Nephron (organoid): ENCODE data around the gene CNGA3.
"Not testable (repeated sequence)": the region's sequence is repeated elsewhere in the genome, so short reads cannot be mapped to it uniquely, and the experiment has no call there.

ENCODE experiments used
- H3K27ac Mint-ChIP-seq, 3 experiments: 2 replicates each; pipeline ENCODE4 v1.8.0; 2020; ENCODE audit warnings: mixed read lengths in 3 of 3, mild to moderate bottlenecking in 2 of 3, moderate library complexity in 1 of 3
- H3K27me3 Mint-ChIP-seq: 2 replicates; pipeline ENCODE4 v1.8.0; 2021; ENCODE audit warnings: low read depth, mild to moderate bottlenecking, moderate library complexity, mixed read lengths
- H3K36me3 Mint-ChIP-seq: 2 replicates; pipeline ENCODE4 v1.8.0; 2020; ENCODE audit warnings: low read depth, mixed read lengths
- H3K4me1 Mint-ChIP-seq: 2 replicates; pipeline ENCODE4 v1.8.0; 2020; ENCODE audit warnings: mixed read lengths
- H3K4me3 Mint-ChIP-seq, 3 experiments: 2 replicates each; pipeline ENCODE4 v1.8.0; 2020; ENCODE audit warnings: mild to moderate bottlenecking in 3 of 3, mixed read lengths in 3 of 3, moderate library complexity in 2 of 3
- H3K9me3 Mint-ChIP-seq: 2 replicates; pipeline ENCODE4 v1.8.0; 2020; ENCODE audit warnings: mixed read lengths
- CTCF ChIP-seq, 3 experiments: fragments of 200-600 bp; sonication (generic); IDR thresholded peaks; one replicate each; pipeline ENCODE4 v1.5.0; 2021; ENCODE audit warnings: antibody characterized with exemption in 3 of 3; ENCODE audit not compliant: unreplicated experiment in 3 of 3

Gene CNGA3

GRCh38 chr2:98412751-98413458 lies 66.6 kb downstream of the CNGA3 start:
- Mint-ChIP-seq H3K36me3 (peaks cover 3% of the 10 kb centered on the region), H3K27ac (no peak overlapping the region), H3K9me3 (peaks cover 11% of the 10 kb centered on the region), H3K4me1 (peaks cover 6% of the 10 kb centered on the region), H3K27me3 (no peaks in the 10 kb centered on the region), H3K4me3 (no peak overlapping the region)
- peak; percentile 54 to 64 (median 59) for TF ChIP-seq CTCF (IDR thresholded peaks at IDR 0.05; ENCODE audit: unreplicated experiment in 3 of 3)

DNA sequence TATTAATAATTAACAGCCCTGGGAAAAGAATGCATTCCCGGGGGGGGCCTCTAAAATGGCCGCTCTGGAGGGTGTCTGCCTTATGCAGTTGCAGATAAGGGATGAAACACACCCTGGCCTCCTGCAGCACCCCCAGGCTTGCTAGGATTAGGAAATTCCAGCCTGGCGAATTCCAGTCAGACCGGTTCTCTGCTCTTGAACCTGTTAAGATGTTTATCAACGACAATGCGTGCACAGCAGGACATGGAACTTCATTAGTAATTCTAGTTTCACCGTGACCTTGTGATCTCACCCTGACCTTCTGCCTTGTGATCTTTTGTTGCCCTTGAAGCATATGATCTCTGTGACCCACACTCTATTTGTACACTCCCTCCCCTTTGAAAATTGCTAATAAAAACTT lies 68.0 kb downstream of the CNGA3 start:
- not testable (repeated sequence) for H3K4me3 Mint-ChIP-seq, H3K27ac Mint-ChIP-seq, H3K27me3 Mint-ChIP-seq, H3K4me1 Mint-ChIP-seq, H3K36me3 Mint-ChIP-seq
- peaks cover 13% of the 10 kb centered on the region for H3K9me3 Mint-ChIP-seq

- not testable (repeated sequence) for H3K36me3 Mint-ChIP-seq, H3K27me3 Mint-ChIP-seq, H3K27ac Mint-ChIP-seq, H3K4me3 Mint-ChIP-seq, H3K4me1 Mint-ChIP-seq
- H3K9me3 Mint-ChIP-seq, result peaks cover 14% of the 10 kb centered on the region
Observed at GRCh38 chr2:98415719-98416248, 69.5 kb downstream of the CNGA3 start.

DNA sequence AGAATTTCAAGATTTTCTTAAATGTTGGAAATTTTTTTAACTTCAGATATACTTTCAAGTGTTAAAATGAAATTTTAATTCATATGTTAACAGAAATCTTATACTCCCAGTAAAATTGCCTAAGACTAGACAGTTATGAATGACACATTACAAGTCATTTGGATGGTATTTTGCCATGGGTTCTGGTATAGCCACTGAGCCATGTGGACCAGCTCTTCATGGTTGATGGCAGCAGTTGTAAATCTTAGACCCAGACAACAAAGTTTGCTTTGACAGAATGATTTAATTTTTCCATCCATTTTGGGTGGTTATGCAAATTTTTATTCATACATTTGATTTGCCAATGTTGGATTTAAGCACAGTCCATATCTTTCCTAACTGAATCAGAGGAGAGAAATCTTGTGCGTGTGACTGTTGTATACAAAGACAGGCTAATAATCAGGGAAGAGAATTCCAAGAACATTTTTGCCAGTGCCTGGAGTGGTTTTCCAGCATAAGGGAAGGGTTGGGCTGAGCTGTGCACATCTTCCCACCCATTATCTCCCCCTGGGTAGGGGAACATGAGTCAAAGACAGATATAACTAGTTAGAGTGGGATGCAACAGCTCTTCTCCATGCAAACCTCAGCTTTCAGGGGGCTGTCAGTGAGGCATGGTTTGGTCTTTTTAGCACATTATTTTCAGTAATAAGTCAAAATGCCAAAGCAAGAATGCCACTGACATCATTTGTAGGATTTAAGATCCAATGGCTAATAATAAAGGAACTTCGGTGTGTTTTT lies 70.3 kb downstream of the CNGA3 start:
- H3K9me3 Mint-ChIP-seq, result peaks cover 18% of the 10 kb centered on the region
- no peak overlapping the region for H3K4me3 Mint-ChIP-seq
- peaks cover 6% of the 10 kb centered on the region for H3K4me1 Mint-ChIP-seq
- no peak overlapping the region for H3K27ac Mint-ChIP-seq
- H3K27me3 Mint-ChIP-seq, result no peaks in the 10 kb centered on the region
- peaks cover 3% of the 10 kb centered on the region for H3K36me3 Mint-ChIP-seq
- no peak for TF ChIP-seq CTCF (IDR thresholded peaks at IDR 0.05; ENCODE audit: unreplicated experiment in 3 of 3)

DNA sequence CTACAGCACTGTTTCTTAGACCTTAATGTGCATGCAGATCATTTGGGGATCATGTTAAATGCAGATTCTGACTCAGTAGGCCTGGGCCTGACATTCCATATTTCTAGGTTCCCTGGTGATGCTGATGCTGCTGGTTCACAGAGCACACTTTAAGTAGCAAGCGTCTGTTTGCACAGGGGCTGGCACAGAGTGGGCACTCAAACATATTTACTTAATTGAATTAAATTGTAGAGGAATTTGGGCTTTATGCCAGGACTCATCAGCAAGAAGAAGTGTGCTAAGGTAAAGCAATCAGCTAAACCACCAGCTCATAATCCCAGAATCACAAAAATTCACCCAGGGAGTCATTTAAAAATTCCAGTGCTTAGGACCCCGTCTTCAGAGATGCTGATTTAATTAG lies 73.3 kb downstream of the CNGA3 start:
- H3K36me3 Mint-ChIP-seq, result no peaks in the 10 kb centered on the region
- no peaks in the 10 kb centered on the region for H3K4me1 Mint-ChIP-seq
- no peak overlapping the region for H3K27ac Mint-ChIP-seq
- no peak overlapping the region for H3K4me3 Mint-ChIP-seq
- TF ChIP-seq CTCF (IDR thresholded peaks at IDR 0.05; ENCODE audit: unreplicated experiment in 3 of 3), result no peak
- no peaks in the 10 kb centered on the region for H3K27me3 Mint-ChIP-seq
- H3K9me3 Mint-ChIP-seq, result peaks cover 19% of the 10 kb centered on the region

DNA sequence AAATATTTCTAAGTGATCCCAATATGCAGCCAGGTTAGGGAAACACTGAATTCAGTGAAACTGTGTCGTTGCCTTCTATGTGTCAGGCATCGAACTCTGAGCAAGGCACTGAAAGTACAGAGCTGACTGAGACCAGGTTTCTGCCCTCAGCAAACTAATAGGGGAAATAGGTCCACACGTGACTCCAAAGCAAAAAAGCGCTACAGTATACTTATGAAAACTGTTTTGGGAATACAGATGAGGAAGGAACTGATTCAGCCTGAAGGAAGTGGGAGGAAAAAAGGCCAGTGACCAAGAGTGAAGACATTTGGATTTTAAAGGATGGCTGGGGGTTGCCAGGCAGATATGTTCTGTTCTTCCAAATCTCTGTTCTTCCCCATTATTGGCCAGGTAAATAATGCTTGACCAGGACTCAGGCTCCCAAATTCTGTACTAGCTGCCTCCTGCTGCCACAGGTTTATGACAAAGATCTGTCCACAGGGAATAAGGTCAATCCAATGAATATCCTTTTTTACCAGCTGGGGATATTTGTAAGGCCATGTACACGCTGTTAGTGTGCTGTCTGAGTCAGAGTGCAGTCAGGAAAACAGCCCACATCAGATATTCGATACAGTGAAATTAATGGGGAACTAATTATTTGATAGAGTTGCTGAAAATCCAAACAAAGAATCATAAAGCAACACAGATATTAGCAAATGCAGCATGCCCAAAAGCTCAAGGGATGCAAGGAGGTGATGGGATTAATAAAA lies 73.9 kb downstream of the CNGA3 start:
- TF ChIP-seq CTCF (IDR thresholded peaks at IDR 0.05; ENCODE audit: unreplicated experiment in 3 of 3), result no peak
- Mint-ChIP-seq H3K27me3 (no peaks in the 10 kb centered on the region), H3K4me1 (no peaks in the 10 kb centered on the region), H3K27ac (no peak overlapping the region), H3K9me3 (peaks cover 16% of the 10 kb centered on the region), H3K4me3 (no peak overlapping the region), H3K36me3 (no peaks in the 10 kb centered on the region)
